HPDE6-E6E7 (cell line): Measurements from ENCODE around the gene ISCU.
"Not testable (repeated sequence)": the region's sequence is repeated elsewhere in the genome, so short reads cannot be mapped to it uniquely, and the experiment has no call there.

Source experiments
- DNase-seq: peaks from one replicate; pipeline ENCODE4 v3.0.0; 2011; ENCODE audit warnings: missing footprints; ENCODE audit errors: extremely low spot score

The ISCU gene

GRCh38 chr12:108570743-108571608 lies 8.6 kb downstream of the ISCU start:
- no peak for DNase-seq

GRCh38 chr12:108571609-108572165 lies 9.3 kb downstream of the ISCU start:
- DNase-seq, result no peak

GRCh38 chr12:108572166-108572790 lies 9.9 kb downstream of the ISCU start:
- no peak for DNase-seq

- DNase-seq, result no peak
Measured at GRCh38 chr12:108573317-108573716, 10.9 kb downstream of the ISCU start.

- DNase-seq, result not testable (repeated sequence)
Measured at GRCh38 chr12:108574276-108574675, 11.9 kb downstream of the ISCU start.

- no peak for DNase-seq
Measured at GRCh38 chr12:108575199-108575912, 13.0 kb downstream of the ISCU start.

GRCh38 chr12:108576660-108577234 lies 14.4 kb downstream of the ISCU start:
- DNase-seq, result no peak

GRCh38 chr12:108577458-108577857 lies 15.1 kb downstream of the ISCU start:
- DNase-seq, result no peak

- DNase-seq, result no peak
Measured at GRCh38 chr12:108578264-108578663, 15.9 kb downstream of the ISCU start.

GRCh38 chr12:108578813-108579212 lies 16.4 kb downstream of the ISCU start:
- no peak for DNase-seq

- DNase-seq, result no peak
Measured at GRCh38 chr12:108580531-108580930, 18.1 kb downstream of the ISCU start.

- no peak for DNase-seq
Measured at GRCh38 chr12:108581311-108582227, 19.2 kb downstream of the ISCU start.

- no peak for DNase-seq
Measured at GRCh38 chr12:108582509-108582908, 20.1 kb downstream of the ISCU start.

GRCh38 chr12:108582978-108583770 lies 20.8 kb downstream of the ISCU start:
- no peak for DNase-seq

- DNase-seq, result no peak
Measured at GRCh38 chr12:108583991-108584390, 21.6 kb downstream of the ISCU start.

GRCh38 chr12:108584456-108585065 lies 22.2 kb downstream of the ISCU start:
- no peak for DNase-seq

GRCh38 chr12:108585864-108586263 lies 23.5 kb downstream of the ISCU start:
- DNase-seq, result no peak

GRCh38 chr12:108586306-108586705 lies 23.9 kb downstream of the ISCU start:
- DNase-seq, result no peak

- DNase-seq, result no peak
Measured at GRCh38 chr12:108587826-108588225, 25.4 kb downstream of the ISCU start.
